ENCODE data around the gene R3HDM1.
A peak's percentile ranks its signal among the peaks of the same experiment; 100 is the strongest.
"Not testable (repeated sequence)": the region's sequence is repeated elsewhere in the genome, so short reads cannot be mapped to it uniquely, and the experiment has no call there.

Gene R3HDM1

DNA sequence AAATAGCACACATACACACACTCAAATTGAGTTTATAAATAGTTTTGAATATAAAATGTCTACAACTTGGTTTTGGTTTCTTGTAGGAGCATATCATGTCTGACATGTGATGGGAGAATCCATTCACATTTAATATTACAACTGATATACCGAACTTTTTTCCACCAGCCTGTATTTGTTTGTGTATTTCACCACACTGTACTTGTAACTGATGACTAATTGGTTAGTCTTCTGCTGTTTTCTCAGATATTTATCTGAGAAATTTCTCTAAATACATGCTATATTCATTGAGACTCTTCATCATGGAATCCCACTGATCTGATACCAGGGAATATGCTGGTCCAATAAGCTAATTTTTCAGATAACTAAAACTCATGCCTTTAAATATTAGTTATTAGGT, 154.1 kb downstream of the R3HDM1 start:
- no peak for DNase-seq (ENCODE audit: low read depth, low spot score)
- TF ChIP-seq FOXP2 (optimal IDR thresholded peaks at IDR 0.05; ENCODE audit: control extremely low read depth, extremely low read length, insufficient read depth) (no peak), EZH2 (IDR thresholded peaks at IDR 0.05) (no peak), POLR2AphosphoS5 (IDR thresholded peaks at IDR 0.05; ENCODE audit: borderline replicate concordance, low read depth, low read length) (no peak)
- H3K9me3 ChIP-seq (ENCODE audit: low read depth, low read length) = no peaks in the 10 kb centered on the region
- no peak overlapping the region for H3K4me3 ChIP-seq
- no peak overlapping the region for H3K9ac ChIP-seq (ENCODE audit: insufficient read length)
- H3K27ac ChIP-seq = no peak overlapping the region
- H3K36me3 ChIP-seq (ENCODE audit: insufficient read depth, low read length) = peaks cover 20% of the 10 kb centered on the region

DNA sequence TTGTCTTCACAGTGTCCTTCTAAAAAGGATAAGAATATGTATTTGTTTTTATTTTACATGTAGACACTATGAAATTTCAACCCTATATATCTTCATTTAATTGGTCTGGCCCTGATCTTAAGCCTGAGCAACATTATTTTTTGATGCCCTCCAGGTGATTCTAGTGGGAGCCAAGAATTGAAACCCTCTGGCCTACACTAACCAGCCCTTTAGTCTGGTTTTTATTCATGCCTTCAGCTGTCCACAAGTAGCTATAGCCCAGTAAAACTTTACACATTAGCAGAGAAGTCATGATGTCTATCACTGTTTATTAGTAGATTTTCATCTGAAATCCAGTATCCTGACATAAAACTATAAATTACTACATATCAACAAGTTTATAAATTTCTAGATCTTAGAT, 157.7 kb downstream of the R3HDM1 start:
- Histone ChIP-seq H3K9me3 (ENCODE audit: low read depth, low read length) (no peaks in the 10 kb centered on the region), H3K36me3 (ENCODE audit: insufficient read depth, low read length) (peaks cover 4% of the 10 kb centered on the region), H3K4me3 (no peak overlapping the region), H3K9ac (ENCODE audit: insufficient read length) (no peak overlapping the region), H3K27ac (no peak overlapping the region)
- DNase-seq (ENCODE audit: low read depth, low spot score) = no peak
- TF ChIP-seq POLR2AphosphoS5 (IDR thresholded peaks at IDR 0.05; ENCODE audit: borderline replicate concordance, low read depth, low read length) = no peak
- no peak for TF ChIP-seq EZH2 (IDR thresholded peaks at IDR 0.05)
- TF ChIP-seq FOXP2 (optimal IDR thresholded peaks at IDR 0.05; ENCODE audit: control extremely low read depth, extremely low read length, insufficient read depth) = no peak

DNA sequence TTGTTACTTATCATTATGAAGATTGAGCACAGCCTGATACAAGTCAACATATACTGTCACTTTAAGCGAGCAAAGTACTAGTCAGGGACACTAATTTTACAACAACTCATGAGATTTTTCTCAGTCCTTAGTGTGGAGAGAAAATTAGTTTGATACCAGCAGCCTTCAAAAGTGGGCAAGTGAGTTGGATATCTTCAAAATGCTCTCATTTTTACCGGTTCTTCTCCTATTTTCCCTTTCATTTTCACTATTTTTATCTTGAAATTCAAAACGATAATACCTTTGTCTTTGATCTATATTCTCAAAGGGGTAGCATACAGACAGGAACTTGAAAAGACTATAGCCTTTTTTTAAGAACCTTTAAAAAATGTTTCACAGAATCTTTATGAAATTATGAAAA, 158.4 kb downstream of the R3HDM1 start:
- DNase-seq (ENCODE audit: low read depth, low spot score) = no peak
- H3K9ac ChIP-seq (ENCODE audit: insufficient read length) = no peak overlapping the region
- H3K27ac ChIP-seq = no peak overlapping the region
- peaks cover 4% of the 10 kb centered on the region for H3K36me3 ChIP-seq (ENCODE audit: insufficient read depth, low read length)
- no peaks in the 10 kb centered on the region for H3K9me3 ChIP-seq (ENCODE audit: low read depth, low read length)
- no peak for TF ChIP-seq FOXP2 (optimal IDR thresholded peaks at IDR 0.05; ENCODE audit: control extremely low read depth, extremely low read length, insufficient read depth)
- no peak for TF ChIP-seq POLR2AphosphoS5 (IDR thresholded peaks at IDR 0.05; ENCODE audit: borderline replicate concordance, low read depth, low read length)
- TF ChIP-seq EZH2 (IDR thresholded peaks at IDR 0.05) = no peak
- H3K4me3 ChIP-seq = no peak overlapping the region

DNA sequence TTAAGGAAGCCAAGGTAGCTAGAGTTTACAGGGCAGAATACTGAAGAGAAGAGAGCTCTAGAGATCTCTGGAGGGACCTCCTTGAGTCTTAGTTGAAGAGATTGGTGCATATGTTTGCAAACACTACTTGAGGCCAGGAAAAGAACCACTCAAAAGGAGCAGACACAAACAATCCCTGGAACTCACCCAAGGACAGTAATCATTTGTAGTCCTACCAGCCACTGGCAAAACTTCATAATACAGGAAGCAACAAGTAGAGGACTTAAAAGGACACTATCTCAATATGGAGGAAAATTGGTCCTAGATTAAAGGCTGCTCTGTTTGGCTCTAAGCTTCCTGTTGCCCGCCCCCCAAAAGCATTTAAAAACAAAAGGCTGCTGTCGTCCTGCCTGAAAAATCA, 163.4 kb downstream of the R3HDM1 start:
- Histone ChIP-seq H3K9ac (ENCODE audit: insufficient read length) (no peak overlapping the region), H3K36me3 (ENCODE audit: insufficient read depth, low read length) (peaks cover 15% of the 10 kb centered on the region), H3K4me3 (no peak overlapping the region), H3K27ac (0 out of 2 replicates have a peak overlapping the region, but pooled peaks have one; percentile 25), H3K9me3 (ENCODE audit: low read depth, low read length) (no peaks in the 10 kb centered on the region)
- DNase-seq (ENCODE audit: low read depth, low spot score) = no peak
- TF ChIP-seq POLR2AphosphoS5 (IDR thresholded peaks at IDR 0.05; ENCODE audit: borderline replicate concordance, low read depth, low read length) (no peak), FOXP2 (optimal IDR thresholded peaks at IDR 0.05; ENCODE audit: control extremely low read depth, extremely low read length, insufficient read depth) (no peak), EZH2 (IDR thresholded peaks at IDR 0.05) (no peak)

DNA sequence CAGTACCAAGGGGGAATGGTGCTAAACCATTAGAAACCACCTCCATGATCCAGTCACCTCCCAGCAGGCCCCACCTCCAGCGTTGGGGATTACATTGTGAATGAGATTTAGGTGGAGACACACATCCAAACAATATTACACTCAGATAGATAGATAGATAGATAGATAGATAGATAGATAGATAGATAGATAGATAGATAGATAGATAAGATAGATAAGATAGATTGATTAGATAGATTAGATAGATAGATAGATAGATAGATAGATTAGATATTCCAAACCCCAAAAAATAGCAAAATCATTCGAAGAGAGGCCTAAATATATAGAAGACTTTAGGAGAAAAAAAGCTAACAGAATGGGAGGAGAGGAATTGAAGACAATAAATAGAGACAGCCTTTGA, 167.6 kb downstream of the R3HDM1 start:
- no peak for DNase-seq (ENCODE audit: low read depth, low spot score)
- Histone ChIP-seq H3K9ac (ENCODE audit: insufficient read length) (no peak overlapping the region), H3K9me3 (ENCODE audit: low read depth, low read length) (no peaks in the 10 kb centered on the region), H3K27ac (no peak overlapping the region), H3K4me3 (no peak overlapping the region), H3K36me3 (ENCODE audit: insufficient read depth, low read length) (peaks cover 15% of the 10 kb centered on the region)
- TF ChIP-seq FOXP2 (optimal IDR thresholded peaks at IDR 0.05; ENCODE audit: control extremely low read depth, extremely low read length, insufficient read depth) (no peak), POLR2AphosphoS5 (IDR thresholded peaks at IDR 0.05; ENCODE audit: borderline replicate concordance, low read depth, low read length) (no peak), EZH2 (IDR thresholded peaks at IDR 0.05) (no peak)

DNA sequence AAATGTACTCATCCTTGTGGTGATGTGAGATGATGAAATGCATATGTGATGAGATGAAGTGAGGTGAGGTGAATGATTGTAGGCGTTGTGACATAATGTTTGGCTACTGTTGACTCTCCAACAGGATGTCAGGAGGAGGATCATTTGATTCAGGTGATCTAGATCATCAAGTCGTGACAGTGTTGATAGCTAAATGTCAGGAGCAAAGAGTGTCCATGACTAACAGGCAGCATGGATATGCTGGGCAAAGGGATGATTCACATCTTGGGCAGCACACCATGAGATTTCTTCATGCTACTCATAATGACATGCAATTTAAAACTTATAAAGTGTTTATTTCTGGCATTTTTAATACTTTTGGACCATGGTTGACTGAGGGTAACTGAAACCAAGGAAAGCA, 170.2 kb downstream of the R3HDM1 start:
- no peak for DNase-seq (ENCODE audit: low read depth, low spot score)

DNA sequence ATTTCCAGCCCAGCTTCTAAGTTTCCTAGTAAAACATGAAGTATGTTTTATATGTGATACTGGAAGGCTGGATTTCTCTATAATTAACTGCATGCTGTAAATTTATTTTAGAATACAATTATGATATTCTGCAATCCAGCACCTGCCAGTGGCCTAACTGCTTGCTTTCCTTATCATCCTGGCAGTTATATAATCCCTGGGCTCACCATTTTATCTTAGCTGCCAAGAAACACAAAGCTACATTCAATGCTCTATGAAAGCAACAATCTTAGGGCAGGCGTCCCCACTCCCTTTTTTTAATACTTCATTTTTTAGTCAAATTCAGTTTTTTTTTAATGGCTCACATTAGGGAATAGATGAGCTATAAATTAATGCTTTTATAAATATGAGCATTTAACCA, 172.0 kb downstream of the R3HDM1 start:
- TF ChIP-seq POLR2AphosphoS5 (IDR thresholded peaks at IDR 0.05; ENCODE audit: borderline replicate concordance, low read depth, low read length) (no peak), EZH2 (IDR thresholded peaks at IDR 0.05) (no peak), FOXP2 (optimal IDR thresholded peaks at IDR 0.05; ENCODE audit: control extremely low read depth, extremely low read length, insufficient read depth) (no peak)
- no peak for DNase-seq (ENCODE audit: low read depth, low spot score)
- Histone ChIP-seq H3K36me3 (ENCODE audit: insufficient read depth, low read length) (no peaks in the 10 kb centered on the region), H3K9ac (ENCODE audit: insufficient read length) (no peak overlapping the region), H3K4me3 (no peak overlapping the region), H3K9me3 (ENCODE audit: low read depth, low read length) (no peaks in the 10 kb centered on the region), H3K27ac (no peak overlapping the region)

More for the DNA sequence above, 170.2 kb downstream of the R3HDM1 start:
- Histone ChIP-seq H3K9me3 (ENCODE audit: low read depth, low read length) (no peaks in the 10 kb centered on the region), H3K9ac (ENCODE audit: insufficient read length) (no peak overlapping the region), H3K27ac (no peak overlapping the region), H3K36me3 (ENCODE audit: insufficient read depth, low read length) (peaks cover 2% of the 10 kb centered on the region; the same call in 1 of the 2 replicates), H3K4me3 (no peak overlapping the region)
- no peak for TF ChIP-seq FOXP2 (optimal IDR thresholded peaks at IDR 0.05; ENCODE audit: control extremely low read depth, extremely low read length, insufficient read depth)
- no peak for TF ChIP-seq EZH2 (IDR thresholded peaks at IDR 0.05)
- no peak for TF ChIP-seq POLR2AphosphoS5 (IDR thresholded peaks at IDR 0.05; ENCODE audit: borderline replicate concordance, low read depth, low read length)

DNA sequence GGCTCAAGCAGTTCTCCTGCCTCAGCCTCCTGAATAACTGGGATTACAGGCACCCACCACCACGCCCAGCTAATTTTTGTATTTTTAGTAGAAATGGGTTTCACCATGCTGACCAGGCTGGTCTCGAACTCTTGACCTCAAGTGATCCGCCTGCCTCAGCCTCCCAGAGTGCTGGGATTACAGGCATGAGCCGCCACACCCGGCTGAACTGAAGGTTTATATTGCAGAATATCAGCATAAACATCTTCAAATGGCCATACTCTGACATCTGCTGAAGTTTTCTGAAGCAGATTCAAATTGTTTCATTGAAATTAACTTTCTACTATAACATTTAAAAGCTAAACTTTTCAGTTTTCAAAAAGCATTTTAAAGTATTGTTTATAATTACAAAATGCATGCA, 172.8 kb downstream of the R3HDM1 start:
- H3K27ac ChIP-seq; H3K9me3 ChIP-seq (ENCODE audit: low read depth, low read length); H3K4me3 ChIP-seq; H3K36me3 ChIP-seq (ENCODE audit: insufficient read depth, low read length); H3K9ac ChIP-seq (ENCODE audit: insufficient read length); DNase-seq (ENCODE audit: low read depth, low spot score): not testable (repeated sequence)

DNA sequence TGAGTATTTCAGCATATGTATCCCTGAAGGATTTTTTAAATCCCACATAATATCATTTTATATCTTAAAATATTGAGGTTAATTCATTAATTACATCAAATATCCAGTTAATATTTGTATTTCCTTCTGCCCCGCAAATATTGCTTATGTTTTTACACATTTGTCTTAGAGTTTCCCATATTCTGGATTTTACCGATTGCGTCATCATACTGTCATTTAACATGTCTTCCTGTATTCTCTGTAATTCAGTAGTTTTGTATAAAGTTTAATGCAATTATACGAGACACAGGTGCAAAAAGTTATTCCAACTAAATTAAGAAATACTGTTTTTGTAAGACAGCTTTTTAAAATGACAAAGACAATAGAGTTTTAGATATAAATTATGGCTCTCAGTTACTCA, 176.9 kb downstream of the R3HDM1 start:
- H3K9me3 ChIP-seq (ENCODE audit: low read depth, low read length) = no peaks in the 10 kb centered on the region
- no peak overlapping the region for H3K27ac ChIP-seq
- no peak overlapping the region for H3K4me3 ChIP-seq
- DNase-seq (ENCODE audit: low read depth, low spot score) = no peak
- peaks cover 17% of the 10 kb centered on the region for H3K36me3 ChIP-seq (ENCODE audit: insufficient read depth, low read length)
- TF ChIP-seq POLR2AphosphoS5 (IDR thresholded peaks at IDR 0.05; ENCODE audit: borderline replicate concordance, low read depth, low read length) (no peak), FOXP2 (optimal IDR thresholded peaks at IDR 0.05; ENCODE audit: control extremely low read depth, extremely low read length, insufficient read depth) (no peak), EZH2 (IDR thresholded peaks at IDR 0.05) (no peak)
- H3K9ac ChIP-seq (ENCODE audit: insufficient read length) = no peak overlapping the region

Measured in SK-N-MC (cell line).